NCI-H2081 treated with DMSO at 0.1 percent for 48 hours (cell line): ENCODE results near the gene CAMK2B.
A peak's percentile ranks its signal among the peaks of the same experiment; 100 is the strongest.

Experiments used
- DNase-seq: peaks from one replicate; lab custom pipeline; 2025; lab: John Stamatoyannopoulos, UW

The CAMK2B gene

GRCh38 chr7:44229546-44230105 lies 95.8 kb downstream of the CAMK2B start:
- DNase-seq = no peak

- DNase-seq = no peak
These were observed 96.6 kb downstream of the CAMK2B start for GRCh38 chr7:44228571-44229350.

GRCh38 chr7:44227911-44228310 lies 97.5 kb downstream of the CAMK2B start:
- DNase-seq = no peak

GRCh38 chr7:44226396-44226753 lies 99.0 kb downstream of the CAMK2B start:
- no peak for DNase-seq

GRCh38 chr7:44225566-44226395 lies 99.6 kb downstream of the CAMK2B start:
- no peak for DNase-seq

GRCh38 chr7:44224974-44225565 lies 100.3 kb downstream of the CAMK2B start:
- no peak for DNase-seq

- DNase-seq = peak; percentile 25
These were observed 101.1 kb downstream of the CAMK2B start for GRCh38 chr7:44224080-44224973.

- DNase-seq = peak; percentile 65
These were observed 101.9 kb downstream of the CAMK2B start for GRCh38 chr7:44223362-44224079.

GRCh38 chr7:44222776-44223261 lies 102.6 kb downstream of the CAMK2B start:
- DNase-seq = no peak

- no peak for DNase-seq
These were observed 103.3 kb downstream of the CAMK2B start for GRCh38 chr7:44222074-44222473.

- no peak for DNase-seq
These were observed 104.1 kb downstream of the CAMK2B start for GRCh38 chr7:44221231-44221791.

- DNase-seq = no peak
These were observed 104.9 kb downstream of the CAMK2B start for GRCh38 chr7:44220358-44221112.

- DNase-seq = no peak
These were observed 105.4 kb downstream of the CAMK2B start for GRCh38 chr7:44220046-44220357.

- DNase-seq = no peak
These were observed 105.9 kb downstream of the CAMK2B start for GRCh38 chr7:44219371-44220045.

GRCh38 chr7:44218418-44219201 lies 106.8 kb downstream of the CAMK2B start:
- DNase-seq = no peak

GRCh38 chr7:44217852-44218402 lies 107.5 kb downstream of the CAMK2B start:
- DNase-seq = no peak

- no peak for DNase-seq
These were observed 108.1 kb downstream of the CAMK2B start for GRCh38 chr7:44217223-44217714.
